Activated CD8-positive, alpha-beta memory T cell treated with anti-CD3 and anti-CD28 coated beads for 48 hours (primary cell): ENCODE measurements around the gene CPSF4L.
A peak's percentile ranks its signal among the peaks of the same experiment; 100 is the strongest.
"Not testable (repeated sequence)": the region's sequence is repeated elsewhere in the genome, so short reads cannot be mapped to it uniquely, and the experiment has no call there.

Source experiments
- DNase-seq, 3 experiments: peaks; one replicate each; pipeline ENCODE4 v3.0.0-alpha.2; 2020; ENCODE audit warnings: low read depth in 2 of 3, low spot score in 2 of 3

CPSF4L gene

GRCh38 chr17:73268582-73269328 is 7.1 kb upstream of the CPSF4L start:
- DNase-seq = no peak

GRCh38 chr17:73267648-73268537 is 6.2 kb upstream of the CPSF4L start:
- no peak for DNase-seq

- no peak for DNase-seq
Measured at GRCh38 chr17:73266796-73267195, 5.1 kb upstream of the CPSF4L start.

- no peak for DNase-seq
Measured at GRCh38 chr17:73265646-73266640, 4.3 kb upstream of the CPSF4L start.

- DNase-seq = not testable (repeated sequence)
Measured at GRCh38 chr17:73264448-73264847, 2.8 kb upstream of the CPSF4L start.

GRCh38 chr17:73262676-73263642 is 1.3 kb upstream of the CPSF4L start:
- no peak for DNase-seq

- no peak for DNase-seq
Measured at GRCh38 chr17:73261952-73262675, 434 bp upstream of the CPSF4L start.

- no peak for DNase-seq
Measured at GRCh38 chr17:73257516-73257915, 4.2 kb downstream of the CPSF4L start.

GRCh38 chr17:73256220-73256619 is 5.5 kb downstream of the CPSF4L start:
- no peak for DNase-seq

GRCh38 chr17:73255671-73256181 is 6.0 kb downstream of the CPSF4L start:
- DNase-seq = peak in 2 of 3 experiments; percentile 23 to 36

GRCh38 chr17:73251871-73252270 is 9.8 kb downstream of the CPSF4L start:
- no peak for DNase-seq

GRCh38 chr17:73250851-73251640 is 10.6 kb downstream of the CPSF4L start:
- DNase-seq = no peak

GRCh38 chr17:73249700-73250099 is 12.0 kb downstream of the CPSF4L start:
- no peak for DNase-seq

- DNase-seq = no peak
Measured at GRCh38 chr17:73248532-73248931, 13.1 kb downstream of the CPSF4L start.

- DNase-seq = no peak
Measured at GRCh38 chr17:73247726-73248125, 14.0 kb downstream of the CPSF4L start.

- no peak for DNase-seq
Measured at GRCh38 chr17:73240561-73240960, 21.1 kb downstream of the CPSF4L start.

- no peak for DNase-seq
Measured at GRCh38 chr17:73237714-73238113, 24.0 kb downstream of the CPSF4L start.

GRCh38 chr17:73234736-73235135 is 26.9 kb downstream of the CPSF4L start:
- DNase-seq = no peak
